ENCODE results near the gene INTS11. TPM values are rescaled to one million over a fixed set of nuclear protein-coding genes. Genes with fewer than 3 reads are reported as not detected.

The INTS11 gene
- total and polyA plus RNA-seq, 10 donors, result 89.2 to 203 (median 102) TPM

DNA sequence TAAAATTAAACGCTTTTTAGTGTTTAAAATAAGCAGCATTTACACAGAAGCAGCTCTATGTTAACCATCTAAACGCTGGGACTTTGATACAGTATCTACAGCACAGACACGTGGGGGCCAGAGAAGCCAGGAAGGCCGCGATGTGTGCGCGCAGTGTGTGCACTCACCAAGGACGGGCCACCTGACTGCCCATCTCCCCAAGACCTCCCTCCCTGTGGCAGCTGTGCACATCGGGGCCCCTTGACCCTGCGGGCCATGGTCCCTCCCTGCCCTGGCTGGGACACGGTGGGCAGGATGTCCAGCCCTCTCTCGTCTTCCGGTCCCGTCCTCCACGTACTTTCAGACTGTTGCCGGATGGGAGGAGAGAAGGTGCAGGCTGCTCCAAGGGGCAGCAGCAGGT is 10.8 kb upstream of the INTS11 start:
- TF ChIP-seq POLR2A (IDR thresholded peaks at IDR 0.05) (no peak), POLR2AphosphoS5 (IDR thresholded peaks at IDR 0.05) (peak; percentile 20 to 58 (median 50))
- TF ChIP-seq, protein P1, sequence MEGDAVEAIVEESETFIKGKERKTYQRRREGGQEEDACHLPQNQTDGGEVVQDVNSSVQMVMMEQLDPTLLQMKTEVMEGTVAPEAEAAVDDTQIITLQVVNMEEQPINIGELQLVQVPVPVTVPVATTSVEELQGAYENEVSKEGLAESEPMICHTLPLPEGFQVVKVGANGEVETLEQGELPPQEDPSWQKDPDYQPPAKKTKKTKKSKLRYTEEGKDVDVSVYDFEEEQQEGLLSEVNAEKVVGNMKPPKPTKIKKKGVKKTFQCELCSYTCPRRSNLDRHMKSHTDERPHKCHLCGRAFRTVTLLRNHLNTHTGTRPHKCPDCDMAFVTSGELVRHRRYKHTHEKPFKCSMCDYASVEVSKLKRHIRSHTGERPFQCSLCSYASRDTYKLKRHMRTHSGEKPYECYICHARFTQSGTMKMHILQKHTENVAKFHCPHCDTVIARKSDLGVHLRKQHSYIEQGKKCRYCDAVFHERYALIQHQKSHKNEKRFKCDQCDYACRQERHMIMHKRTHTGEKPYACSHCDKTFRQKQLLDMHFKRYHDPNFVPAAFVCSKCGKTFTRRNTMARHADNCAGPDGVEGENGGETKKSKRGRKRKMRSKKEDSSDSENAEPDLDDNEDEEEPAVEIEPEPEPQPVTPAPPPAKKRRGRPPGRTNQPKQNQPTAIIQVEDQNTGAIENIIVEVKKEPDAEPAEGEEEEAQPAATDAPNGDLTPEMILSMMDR (IDR thresholded peaks at IDR 0.05 in 8 of 11, conservative IDR thresholded peaks at IDR 0.05 in 3 of 11), result no peak
- H3K27ac ChIP-seq, result no peak overlapping the region
- H3K4me3 ChIP-seq, result no peak overlapping the region
- no peak for DNase-seq
- H3K4me1 ChIP-seq, result peaks cover 0 to 32% (median 14%) of the 10 kb centered on the region in 6 donors
- WGBS, 5 donors, result 57 to 79% (median 75%) methylated on average over 12 to 16 of the region's 16 CpGs
- peaks cover 0 to 50% (median 18%) of the 10 kb centered on the region in 6 donors for H3K36me3 ChIP-seq
- no peaks in the 10 kb centered on the region for H3K9me3 ChIP-seq
- no peaks in the 10 kb centered on the region for H3K27me3 ChIP-seq (replicated peaks in 1 of 7)
- intact Hi-C loops (cut with DNase I; ENCODE audit: low total_unique reads), result no loop called here

- H3K4me3 ChIP-seq, result no peak overlapping the region
- H3K27ac ChIP-seq, result no peak overlapping the region
- WGBS, 5 donors, result 74 to 87% (median 78%) methylated on average over 7 to 11 of the region's 11 CpGs
- no peaks in the 10 kb centered on the region for H3K27me3 ChIP-seq (replicated peaks in 1 of 7)
- TF ChIP-seq POLR2A (IDR thresholded peaks at IDR 0.05) (no peak), POLR2AphosphoS5 (IDR thresholded peaks at IDR 0.05) (no peak)
- TF ChIP-seq, protein P1 (IDR thresholded peaks at IDR 0.05 in 8 of 11, conservative IDR thresholded peaks at IDR 0.05 in 3 of 11), result no peak
- intact Hi-C loops (cut with DNase I; ENCODE audit: low total_unique reads), result no loop called here
- no peaks in the 10 kb centered on the region for H3K9me3 ChIP-seq
- peaks cover 0 to 45% (median 16%) of the 10 kb centered on the region in 6 donors for H3K36me3 ChIP-seq
- H3K4me1 ChIP-seq, result peaks cover 0 to 37% (median 16%) of the 10 kb centered on the region in 6 donors
- no peak for DNase-seq
Measured at GRCh38 chr1:1334835-1335234, 10.4 kb upstream of the INTS11 start.

DNA sequence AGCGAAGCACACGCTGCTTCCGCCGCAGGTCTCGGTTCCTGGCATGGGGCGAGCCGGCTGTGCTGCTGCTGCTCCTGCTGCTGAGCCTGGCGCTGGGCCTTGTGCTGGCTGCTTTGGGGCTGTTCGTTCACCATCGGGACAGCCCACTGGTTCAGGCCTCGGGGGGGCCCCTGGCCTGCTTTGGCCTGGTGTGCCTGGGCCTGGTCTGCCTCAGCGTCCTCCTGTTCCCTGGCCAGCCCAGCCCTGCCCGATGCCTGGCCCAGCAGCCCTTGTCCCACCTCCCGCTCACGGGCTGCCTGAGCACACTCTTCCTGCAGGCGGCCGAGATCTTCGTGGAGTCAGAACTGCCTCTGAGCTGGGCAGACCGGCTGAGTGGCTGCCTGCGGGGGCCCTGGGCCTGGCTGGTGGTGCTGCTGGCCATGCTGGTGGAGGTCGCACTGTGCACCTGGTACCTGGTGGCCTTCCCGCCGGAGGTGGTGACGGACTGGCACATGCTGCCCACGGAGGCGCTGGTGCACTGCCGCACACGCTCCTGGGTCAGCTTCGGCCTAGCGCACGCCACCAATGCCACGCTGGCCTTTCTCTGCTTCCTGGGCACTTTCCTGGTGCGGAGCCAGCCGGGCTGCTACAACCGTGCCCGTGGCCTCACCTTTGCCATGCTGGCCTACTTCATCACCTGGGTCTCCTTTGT is 9.2 kb upstream of the INTS11 start:
- peaks cover 0 to 48% (median 26%) of the 10 kb centered on the region in 6 donors for H3K4me1 ChIP-seq
- no peaks in the 10 kb centered on the region for H3K27me3 ChIP-seq (replicated peaks in 1 of 7)
- no peaks in the 10 kb centered on the region for H3K9me3 ChIP-seq
- TF ChIP-seq POLR2AphosphoS5 (IDR thresholded peaks at IDR 0.05), result peak; percentile 21 to 59 (median 27)
- TF ChIP-seq POLR2A (IDR thresholded peaks at IDR 0.05), result no peak
- H3K4me3 ChIP-seq, result no peak overlapping the region
- intact Hi-C loops (cut with DNase I; ENCODE audit: low total_unique reads), result no loop called here
- WGBS, 5 donors, result 88 to 93% (median 89%) methylated on average over 5 to 36 of the region's 36 CpGs
- no peak for DNase-seq
- H3K27ac ChIP-seq, result no peak overlapping the region
- peaks cover 0 to 41% (median 10%) of the 10 kb centered on the region in 6 donors for H3K36me3 ChIP-seq

GRCh38 chr1:1332774-1333480 is 8.5 kb upstream of the INTS11 start:
- Histone ChIP-seq H3K36me3 (peaks cover 0 to 41% (median 10%) of the 10 kb centered on the region in 6 donors), H3K4me3 (no peak overlapping the region), H3K27ac (no peak overlapping the region), H3K9me3 (no peaks in the 10 kb centered on the region), H3K27me3 (replicated peaks in 1 of 7) (no peaks in the 10 kb centered on the region), H3K4me1 (peaks cover 0 to 56% (median 29%) of the 10 kb centered on the region in 6 donors)
- intact Hi-C loops (cut with DNase I; ENCODE audit: low total_unique reads), result no loop called here
- 81 to 91% (median 86%) methylated on average over 15 to 48 of the region's 48 CpGs for WGBS, 5 donors
- DNase-seq, result no peak
- TF ChIP-seq POLR2A (IDR thresholded peaks at IDR 0.05) (no peak), POLR2AphosphoS5 (IDR thresholded peaks at IDR 0.05) (peak in 2 of 3 donors; percentile 2 to 32)
- TF ChIP-seq, protein P1 (IDR thresholded peaks at IDR 0.05 in 8 of 11, conservative IDR thresholded peaks at IDR 0.05 in 3 of 11), result no peak
